H1 (cell line): ENCODE measurements around the gene IRGQ. TPM values are rescaled to one million over a fixed set of nuclear protein-coding genes. Genes with fewer than 3 reads are reported as not detected.

Experiments
- BCL11A ChIP-seq, 2 experiments: IDR thresholded peaks; one replicate each; pipeline ENCODE4 v1.6.1; 2011; ENCODE audit warnings: low read depth in 2 of 2, low read length in 2 of 2, mild to moderate bottlenecking in 2 of 2
- CHD7 ChIP-seq: fragments of 300-600 bp; sonication (generic); IDR thresholded peaks from 2 replicates; pipeline ENCODE4 v1.7.1; 2012; ENCODE audit warnings: low read length, moderate library complexity, mild to moderate bottlenecking, inconsistent platforms; ENCODE audit not compliant: insufficient replicate concordance
- CTCF ChIP-seq, 3 experiments: IDR thresholded peaks; 1 replicate in 2 of 3; 2 replicates in 1 of 3; pipeline versions ENCODE4 v1.5.1 to v1.6.1; 2011; ENCODE audit warnings: low read length in 3 of 3, mild to moderate bottlenecking in 3 of 3, inconsistent platforms in 2 of 3, low read depth in 1 of 3, moderate library complexity in 1 of 3; ENCODE audit not compliant: insufficient read depth in 1 of 3; ENCODE audit errors: control extremely low read depth in 1 of 3
- GABPA ChIP-seq: IDR thresholded peaks from 2 replicates; pipeline ENCODE4 v1.6.1; 2011; ENCODE audit warnings: mild to moderate bottlenecking, low read length, moderate library complexity, borderline replicate concordance; ENCODE audit not compliant: insufficient read depth
- JUND ChIP-seq: IDR thresholded peaks from 2 replicates; pipeline ENCODE4 v1.6.1; 2011; ENCODE audit warnings: mild to moderate bottlenecking, improper control_type of control experiment, low read length
- POLR2AphosphoS5 ChIP-seq: IDR thresholded peaks from 2 replicates; pipeline ENCODE4 v1.6.1; 2011; ENCODE audit warnings: low read depth, low read length
- SIN3A ChIP-seq, 2 experiments: IDR thresholded peaks in 1 of 2; conservative IDR thresholded peaks in 1 of 2; 2 replicates each; pipeline ENCODE4 v1.6.1; 2011 to 2012; ENCODE audit warnings: low read length in 2 of 2, improper control_type of control experiment in 1 of 2, low read depth in 1 of 2, mild to moderate bottlenecking in 1 of 2
- polyA plus RNA-seq, 7 experiments: library from polyadenylated mRNA; depleted of rRNA in 3 of 7; stranded (reverse) in 5 of 7; unstranded in 2 of 7; fragments of >200 nt in 5 of 7; fragments of 200-250 nt in 2 of 7; gene quantifications; 1 replicate in 5 of 7; 2 replicates in 1 of 7; 4 replicates in 1 of 7; pipeline versions ENCODE4 v1.2.1 to v1.2.3, GENCODE V29; 2011 to 2013; ENCODE audit warnings: missing spikeins in 2 of 7, mixed read lengths in 2 of 7
- total RNA-seq: library from RNA; stranded (reverse); fragmentation: NEBNext Ultra II Directional; extraction: Animal tissue kit (Norgen Biotek cat#: 25700); gene quantifications from 2 replicates; pipeline ENCODE4 v1.2.1, GENCODE V29; 2021

The IRGQ gene
- total and polyA plus RNA-seq, 2 of the 8 experiments (the other 6 are each of a cell fraction or from before 2014, with no cell fraction given) = 16.0 to 42.9 TPM

GRCh38 chr19:43623889-43624670 is 28.1 kb upstream of the IRGQ start (continued):
- TF ChIP-seq CHD7 = no peak
- TF ChIP-seq GABPA = no peak
- no peak for TF ChIP-seq SIN3A (conservative IDR thresholded peaks at IDR 0.05 in 1 of 2, IDR thresholded peaks at IDR 0.05 in 1 of 2; ENCODE audit: low read depth in 1 of 2, low read length in 2 of 2)
- TF ChIP-seq CTCF (IDR thresholded peaks at IDR 0.05; ENCODE audit: control extremely low read depth in 1 of 3, insufficient read depth in 1 of 3, low read depth in 1 of 3, low read length in 3 of 3) = no peak
- TF ChIP-seq JUND = no peak
- no peak for TF ChIP-seq POLR2AphosphoS5
- TF ChIP-seq BCL11A (IDR thresholded peaks at IDR 0.05; ENCODE audit: low read depth in 2 of 2, low read length in 2 of 2) = no peak
